Neural cell (in vitro differentiated cells): Measurements from ENCODE around the gene GDA. TPM values are rescaled to one million over a fixed set of nuclear protein-coding genes. Genes with fewer than 3 reads are reported as not detected.

Experiments used
- H2AFZ ChIP-seq: fragments of 200-600, 300-800 bp; sonication (generic), shearing (Covaris generic); 2 replicates; pipeline ENCODE4 v1.6.0; 2014; ENCODE audit warnings: low read depth, mild to moderate bottlenecking, antibody characterized with exemption, low read length, moderate library complexity
- H3F3A ChIP-seq: fragments of 200-600 bp; shearing (Covaris generic); 2 replicates; pipeline ENCODE4 v1.6.1; 2016; ENCODE audit warnings: mild to moderate bottlenecking, moderate library complexity, mixed read lengths, antibody characterized with exemption, low read length; ENCODE audit not compliant: insufficient read depth, poor library complexity, severe bottlenecking
- H3K27ac ChIP-seq: fragments of 200-600, 300-800 bp; sonication (generic), shearing (Covaris generic); 2 replicates; pipeline ENCODE4 v1.5.1; 2014; ENCODE audit warnings: mild to moderate bottlenecking, low read length, moderate library complexity
- H3K27me3 ChIP-seq: fragments of 300-800, 200-600 bp; sonication (generic), shearing (Covaris generic); 2 replicates; pipeline ENCODE4 v1.6.0; 2014; ENCODE audit warnings: mild to moderate bottlenecking, low read depth, low read length, moderate library complexity; ENCODE audit not compliant: insufficient read depth
- H3K36me3 ChIP-seq: fragments of 300-800, 200-600 bp; sonication (generic), shearing (Covaris generic); 2 replicates; pipeline ENCODE4 v1.5.1; 2014; ENCODE audit warnings: mild to moderate bottlenecking, antibody characterized with exemption, low read length, moderate library complexity; ENCODE audit not compliant: insufficient read depth
- H3K4me2 ChIP-seq: fragments of 300-800, 200-600 bp; sonication (generic), shearing (Covaris generic); 2 replicates; pipeline ENCODE4 v1.6.0; 2014; ENCODE audit warnings: mild to moderate bottlenecking, low read length
- H3K4me3 ChIP-seq: fragments of 300-800, 200-600 bp; sonication (generic), shearing (Covaris generic); 2 replicates; pipeline ENCODE4 v1.5.1; 2014; ENCODE audit warnings: mild to moderate bottlenecking, low read length, moderate library complexity
- H3K79me2 ChIP-seq: fragments of 200-600 bp; shearing (Covaris generic); replicated peaks from 2 replicates; pipeline ENCODE4 v1.6.0; 2014; ENCODE audit warnings: mild to moderate bottlenecking, low read length, moderate library complexity; ENCODE audit not compliant: insufficient read depth
- H3K9ac ChIP-seq: fragments of 300-800, 200-600 bp; sonication (generic), shearing (Covaris generic); 2 replicates; pipeline ENCODE4 v1.6.1; 2016; ENCODE audit warnings: mild to moderate bottlenecking, low read length, mixed read lengths
- H3K9me2 ChIP-seq: fragments of 200-600 bp; shearing (Covaris generic); 2 replicates; pipeline ENCODE4 v1.6.1; 2016; ENCODE audit warnings: mild to moderate bottlenecking, low read length, mixed read lengths; ENCODE audit not compliant: insufficient read depth
- H3K9me3 ChIP-seq: fragments of 200-600, 300-800 bp; sonication (generic), shearing (Covaris generic); 2 replicates; pipeline ENCODE4 v1.6.1; 2016; ENCODE audit warnings: mild to moderate bottlenecking, mixed run types, low read length, moderate library complexity, mixed read lengths
- H4K20me1 ChIP-seq: fragments of 200-600 bp; shearing (Covaris generic); 2 replicates; pipeline ENCODE4 v1.6.1; 2016; ENCODE audit warnings: mild to moderate bottlenecking, mixed run types; ENCODE audit not compliant: insufficient read depth
- CTCF ChIP-seq: fragments of 450-650 bp; IDR thresholded peaks from 2 replicates; pipeline ENCODE4 v1.5.1; 2014; ENCODE audit warnings: antibody characterized with exemption, mild to moderate bottlenecking, moderate library complexity; ENCODE audit not compliant: poor library complexity, severe bottlenecking
- EP300 ChIP-seq: fragments of 450-650 bp; conservative IDR thresholded peaks from 2 replicates; pipeline ENCODE4 v1.6.1; 2014; ENCODE audit warnings: antibody characterized with exemption, mild to moderate bottlenecking, moderate library complexity; ENCODE audit not compliant: poor library complexity, severe bottlenecking
- EZH2 ChIP-seq: fragments of 200-600, 300-800 bp; shearing (Covaris generic), sonication (generic); IDR thresholded peaks from 2 replicates; pipeline ENCODE4 v1.6.1; 2014; ENCODE audit warnings: antibody characterized with exemption, low read length, borderline replicate concordance, mild to moderate bottlenecking; ENCODE audit not compliant: insufficient read depth, poor library complexity, severe bottlenecking
- MXI1 ChIP-seq: fragments of 450-650 bp; conservative IDR thresholded peaks from 2 replicates; pipeline ENCODE4 v1.6.1; 2014; ENCODE audit warnings: antibody characterized with exemption, mild to moderate bottlenecking; ENCODE audit not compliant: poor library complexity, severe bottlenecking
- POLR2AphosphoS5 ChIP-seq: IDR thresholded peaks from 2 replicates; pipeline ENCODE4 v1.6.1; 2012
- RAD21 ChIP-seq: fragments of 450-650 bp; conservative IDR thresholded peaks from 2 replicates; pipeline ENCODE4 v1.6.1; 2014; ENCODE audit warnings: antibody characterized with exemption, mild to moderate bottlenecking, moderate library complexity
- REST ChIP-seq: IDR thresholded peaks from 2 replicates; pipeline ENCODE4 v1.6.1; 2012; ENCODE audit warnings: borderline replicate concordance
- SMC3 ChIP-seq: fragments of 450-650 bp; conservative IDR thresholded peaks from 2 replicates; pipeline ENCODE4 v1.6.1; 2014; ENCODE audit warnings: antibody characterized with exemption, mild to moderate bottlenecking, moderate library complexity; ENCODE audit not compliant: poor library complexity
- TAF1 ChIP-seq: IDR thresholded peaks from 2 replicates; pipeline ENCODE4 v1.6.1; 2012; ENCODE audit warnings: low read depth
- polyA plus RNA-seq: library from polyadenylated mRNA; depleted of rRNA; stranded (reverse); fragments of >200 nt; gene quantifications from 2 replicates; pipeline ENCODE4 v1.2.3, GENCODE V29; 2014

Gene GDA
- polyA plus RNA-seq, 1 donor from 2014 or later: 0.26 TPM

GRCh38 chr9:72262063-72262462, 112.8 kb downstream of the GDA start:
- no peaks in the 10 kb centered on the region for H3K9me2 ChIP-seq
- H3K9ac ChIP-seq: no peak overlapping the region
- no peaks in the 10 kb centered on the region for H3K27me3 ChIP-seq
- H3F3A ChIP-seq: no peaks in the 10 kb centered on the region
- TF ChIP-seq EZH2 (no peak), EP300 (no peak), POLR2AphosphoS5 (no peak), SMC3 (no peak), MXI1 (no peak), TAF1 (no peak), RAD21 (no peak), REST (no peak), CTCF (no peak)
- no peaks in the 10 kb centered on the region for H3K9me3 ChIP-seq
- no peak overlapping the region for H3K4me3 ChIP-seq
- no peak overlapping the region for H3K27ac ChIP-seq
- no peak overlapping the region for H3K4me2 ChIP-seq
- H3K79me2 ChIP-seq: no peaks in the 10 kb centered on the region
- H3K36me3 ChIP-seq: no peaks in the 10 kb centered on the region
- H2AFZ ChIP-seq: no peak overlapping the region
- no peaks in the 10 kb centered on the region for H4K20me1 ChIP-seq

GRCh38 chr9:72263572-72263971, 114.3 kb downstream of the GDA start:
- TF ChIP-seq POLR2AphosphoS5 (no peak), EZH2 (no peak), TAF1 (no peak), REST (no peak), RAD21 (no peak), MXI1 (no peak), EP300 (no peak), CTCF (no peak), SMC3 (no peak)
- H3K9ac ChIP-seq: no peak overlapping the region

More at GRCh38 chr9:72263572-72263971, 114.3 kb downstream of the GDA start:
- Histone ChIP-seq H3K4me2 (no peak overlapping the region), H3K9me3 (no peaks in the 10 kb centered on the region), H3K9me2 (no peaks in the 10 kb centered on the region), H3K36me3 (no peaks in the 10 kb centered on the region), H4K20me1 (no peaks in the 10 kb centered on the region), H3K27me3 (no peaks in the 10 kb centered on the region), H3K4me3 (no peak overlapping the region), H3F3A (no peaks in the 10 kb centered on the region), H3K79me2 (no peaks in the 10 kb centered on the region), H3K27ac (no peak overlapping the region), H2AFZ (no peak overlapping the region)
